ENCODE measurements around the gene USH1C. TPM values are rescaled to one million over a fixed set of nuclear protein-coding genes. Genes with fewer than 3 reads are reported as not detected.

USH1C gene
- total RNA-seq, 1 donor from 2014 or later: 0.24 TPM

DNA sequence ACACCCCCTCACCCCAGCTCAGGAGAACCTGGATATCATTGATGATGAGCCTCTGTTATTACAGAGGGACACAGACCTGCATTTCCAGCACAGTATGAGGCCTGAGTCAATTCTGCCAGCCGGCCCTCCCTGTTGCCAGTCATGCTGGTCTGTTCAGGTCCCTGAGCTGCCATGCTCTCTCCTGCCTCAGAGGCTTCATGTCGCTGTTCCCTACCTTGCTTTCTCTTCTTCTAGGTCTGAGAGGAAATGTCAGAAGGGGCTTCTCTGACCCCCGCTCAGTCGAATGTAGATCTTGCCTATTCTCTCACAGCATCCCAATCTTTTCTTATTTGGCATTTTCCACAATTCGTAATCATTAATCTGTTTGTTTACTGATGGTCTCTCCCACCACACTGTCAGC is 45.7 kb downstream of the USH1C start:
- Histone ChIP-seq H3K4me3 (no peak overlapping the region), H3F3A (ENCODE audit: low read depth) (no peaks in the 10 kb centered on the region), H3K79me2 (ENCODE audit: low read depth) (no peaks in the 10 kb centered on the region), H3K4me1 (no peaks in the 10 kb centered on the region), H4K20me1 (ENCODE audit: low read depth) (no peaks in the 10 kb centered on the region), H3K9ac (no peak overlapping the region), H3K27ac (no peak overlapping the region), H2AFZ (replicated peaks) (no peak overlapping the region), H3K9me3 (ENCODE audit: low read depth) (no peaks in the 10 kb centered on the region), H3K27me3 (no peaks in the 10 kb centered on the region), H3K4me2 (no peak overlapping the region), H3K36me3 (no peaks in the 10 kb centered on the region)
- peak overlapping the region; percentile 18 for H3K27ac Mint-ChIP-seq
- H3K4me1 Mint-ChIP-seq: peaks cover 2% of the 10 kb centered on the region
- H3K4me3 Mint-ChIP-seq: no peak overlapping the region
- H3K27me3 Mint-ChIP-seq (ENCODE audit: insufficient read depth, low read depth): peaks cover 10% of the 10 kb centered on the region
- H3K9me3 Mint-ChIP-seq: no peaks in the 10 kb centered on the region
- peak; percentile 62 for DNase-seq (ENCODE audit: low spot score)
- H3K36me3 Mint-ChIP-seq: no peaks in the 10 kb centered on the region
- TF ChIP-seq, protein P1, sequence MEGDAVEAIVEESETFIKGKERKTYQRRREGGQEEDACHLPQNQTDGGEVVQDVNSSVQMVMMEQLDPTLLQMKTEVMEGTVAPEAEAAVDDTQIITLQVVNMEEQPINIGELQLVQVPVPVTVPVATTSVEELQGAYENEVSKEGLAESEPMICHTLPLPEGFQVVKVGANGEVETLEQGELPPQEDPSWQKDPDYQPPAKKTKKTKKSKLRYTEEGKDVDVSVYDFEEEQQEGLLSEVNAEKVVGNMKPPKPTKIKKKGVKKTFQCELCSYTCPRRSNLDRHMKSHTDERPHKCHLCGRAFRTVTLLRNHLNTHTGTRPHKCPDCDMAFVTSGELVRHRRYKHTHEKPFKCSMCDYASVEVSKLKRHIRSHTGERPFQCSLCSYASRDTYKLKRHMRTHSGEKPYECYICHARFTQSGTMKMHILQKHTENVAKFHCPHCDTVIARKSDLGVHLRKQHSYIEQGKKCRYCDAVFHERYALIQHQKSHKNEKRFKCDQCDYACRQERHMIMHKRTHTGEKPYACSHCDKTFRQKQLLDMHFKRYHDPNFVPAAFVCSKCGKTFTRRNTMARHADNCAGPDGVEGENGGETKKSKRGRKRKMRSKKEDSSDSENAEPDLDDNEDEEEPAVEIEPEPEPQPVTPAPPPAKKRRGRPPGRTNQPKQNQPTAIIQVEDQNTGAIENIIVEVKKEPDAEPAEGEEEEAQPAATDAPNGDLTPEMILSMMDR (IDR thresholded peaks at IDR 0.05): peak; percentile 59
- no peak for TF ChIP-seq EZH2 (IDR thresholded peaks at IDR 0.05)

- Histone ChIP-seq H3K9ac (no peak overlapping the region), H2AFZ (replicated peaks) (no peak overlapping the region), H3K4me3 (no peak overlapping the region), H3K27ac (no peak overlapping the region), H3K27me3 (no peaks in the 10 kb centered on the region), H3K9me3 (ENCODE audit: low read depth) (no peaks in the 10 kb centered on the region), H4K20me1 (ENCODE audit: low read depth) (no peaks in the 10 kb centered on the region), H3K4me2 (no peak overlapping the region), H3K4me1 (no peaks in the 10 kb centered on the region), H3K79me2 (ENCODE audit: low read depth) (no peaks in the 10 kb centered on the region), H3K36me3 (no peaks in the 10 kb centered on the region), H3F3A (ENCODE audit: low read depth) (no peaks in the 10 kb centered on the region)
- H3K9me3 Mint-ChIP-seq: no peaks in the 10 kb centered on the region
- H3K4me3 Mint-ChIP-seq: no peak overlapping the region
- no peaks in the 10 kb centered on the region for H3K36me3 Mint-ChIP-seq
- DNase-seq (ENCODE audit: low spot score): no peak
- H3K4me1 Mint-ChIP-seq: peaks cover 2% of the 10 kb centered on the region
- no peak overlapping the region for H3K27ac Mint-ChIP-seq
- peaks cover 10% of the 10 kb centered on the region for H3K27me3 Mint-ChIP-seq (ENCODE audit: insufficient read depth, low read depth)
- TF ChIP-seq EZH2 (IDR thresholded peaks at IDR 0.05): no peak
- TF ChIP-seq, protein P1 (IDR thresholded peaks at IDR 0.05): no peak
- TF ChIP-seq EZH2phosphoT487 (IDR thresholded peaks at IDR 0.05): no peak
Measured at GRCh38 chr11:17498058-17498457, 46.2 kb downstream of the USH1C start.

GRCh38 chr11:17496406-17496805 is 47.8 kb downstream of the USH1C start:
- H3K36me3 ChIP-seq: no peaks in the 10 kb centered on the region
- H2AFZ ChIP-seq (replicated peaks): no peak overlapping the region
- H3K9me3 ChIP-seq (ENCODE audit: low read depth): no peaks in the 10 kb centered on the region
- no peak overlapping the region for H3K27ac ChIP-seq
- H4K20me1 ChIP-seq (ENCODE audit: low read depth): no peaks in the 10 kb centered on the region
- H3K27me3 ChIP-seq: no peaks in the 10 kb centered on the region
- Mint-ChIP-seq H3K27ac (no peak overlapping the region), H3K4me1 (peaks cover 2% of the 10 kb centered on the region), H3K9me3 (no peaks in the 10 kb centered on the region), H3K27me3 (ENCODE audit: insufficient read depth, low read depth) (peaks cover 7% of the 10 kb centered on the region), H3K4me3 (no peak overlapping the region), H3K36me3 (no peaks in the 10 kb centered on the region)
- no peaks in the 10 kb centered on the region for H3K4me1 ChIP-seq
- H3K4me2 ChIP-seq: no peak overlapping the region
- no peak overlapping the region for H3K9ac ChIP-seq
- no peaks in the 10 kb centered on the region for H3K79me2 ChIP-seq (ENCODE audit: low read depth)
- no peak for DNase-seq (ENCODE audit: low spot score)
- TF ChIP-seq, protein P1 (IDR thresholded peaks at IDR 0.05): no peak
- no peak for TF ChIP-seq EZH2 (IDR thresholded peaks at IDR 0.05)
- no peak for TF ChIP-seq EZH2phosphoT487 (IDR thresholded peaks at IDR 0.05)
- no peaks in the 10 kb centered on the region for H3F3A ChIP-seq (ENCODE audit: low read depth)
- no peak overlapping the region for H3K4me3 ChIP-seq

Measured in neural progenitor cell (in vitro differentiated cells).